Measurements from ENCODE around the gene AHDC1. TPM values are rescaled to one million over a fixed set of nuclear protein-coding genes. Genes with fewer than 3 reads are reported as not detected.
A peak's percentile ranks its signal among the peaks of the same experiment; 100 is the strongest.

Gene AHDC1
- total RNA-seq, 1 donor from 2014 or later: 10.8 TPM

DNA sequence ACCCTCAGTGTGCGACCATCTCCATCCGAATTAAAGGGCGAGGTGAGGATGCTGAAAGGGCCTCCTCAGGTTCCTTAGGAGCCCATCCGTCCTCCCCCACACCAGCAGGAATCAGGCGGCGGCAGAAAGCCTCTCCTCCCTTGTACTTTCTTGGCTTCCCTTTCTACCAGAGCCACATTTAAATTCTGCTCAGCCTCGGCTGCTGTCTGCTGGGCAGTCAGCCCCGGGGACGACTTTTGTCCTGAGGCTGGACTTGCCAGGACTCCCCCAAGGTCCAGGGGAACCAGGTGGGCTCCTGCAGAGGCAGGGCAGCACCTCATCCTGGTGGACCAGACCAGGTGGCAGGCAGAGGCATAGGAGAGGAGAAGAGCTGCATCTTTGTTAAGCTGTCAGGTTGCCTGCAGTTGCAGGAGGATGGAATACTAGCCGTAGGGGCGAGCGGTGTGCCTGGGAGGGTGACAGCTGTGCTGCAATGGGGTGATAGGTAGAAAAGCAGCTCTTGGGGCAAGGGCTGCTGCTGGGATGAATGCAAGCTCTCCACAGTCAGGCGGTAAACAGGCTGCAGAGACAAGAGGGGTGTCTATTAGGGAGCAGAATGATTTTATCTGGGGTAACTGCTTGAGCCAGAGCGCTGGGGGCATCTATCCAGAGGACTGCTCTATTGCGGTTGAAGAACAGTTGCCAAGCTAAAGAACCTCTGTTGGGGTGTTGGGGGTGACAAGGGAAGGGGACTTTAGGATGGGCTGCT lies 67.8 kb downstream of the AHDC1 start:
- no peak for DNase-seq (ENCODE audit: low spot score)

DNA sequence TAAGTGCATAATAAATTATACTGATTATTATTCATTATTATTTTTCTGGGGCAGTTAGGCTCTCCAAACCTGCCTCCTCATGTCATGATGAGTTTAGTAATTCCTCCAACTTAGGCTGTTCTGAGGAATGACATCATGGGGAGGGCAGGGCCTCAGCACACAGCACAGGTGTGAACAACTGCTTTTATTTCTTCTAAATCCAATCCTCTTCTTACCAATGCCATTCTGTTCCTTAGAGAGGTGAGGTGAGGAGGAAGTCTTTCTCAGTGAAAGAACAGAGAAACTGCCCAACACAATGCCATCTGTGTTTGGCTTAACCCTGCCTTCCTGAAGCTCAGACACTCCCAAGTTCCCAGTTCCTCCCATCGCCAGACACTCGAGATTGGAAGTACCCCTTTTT lies 68.6 kb downstream of the AHDC1 start:
- no peak for DNase-seq (ENCODE audit: low spot score)

DNA sequence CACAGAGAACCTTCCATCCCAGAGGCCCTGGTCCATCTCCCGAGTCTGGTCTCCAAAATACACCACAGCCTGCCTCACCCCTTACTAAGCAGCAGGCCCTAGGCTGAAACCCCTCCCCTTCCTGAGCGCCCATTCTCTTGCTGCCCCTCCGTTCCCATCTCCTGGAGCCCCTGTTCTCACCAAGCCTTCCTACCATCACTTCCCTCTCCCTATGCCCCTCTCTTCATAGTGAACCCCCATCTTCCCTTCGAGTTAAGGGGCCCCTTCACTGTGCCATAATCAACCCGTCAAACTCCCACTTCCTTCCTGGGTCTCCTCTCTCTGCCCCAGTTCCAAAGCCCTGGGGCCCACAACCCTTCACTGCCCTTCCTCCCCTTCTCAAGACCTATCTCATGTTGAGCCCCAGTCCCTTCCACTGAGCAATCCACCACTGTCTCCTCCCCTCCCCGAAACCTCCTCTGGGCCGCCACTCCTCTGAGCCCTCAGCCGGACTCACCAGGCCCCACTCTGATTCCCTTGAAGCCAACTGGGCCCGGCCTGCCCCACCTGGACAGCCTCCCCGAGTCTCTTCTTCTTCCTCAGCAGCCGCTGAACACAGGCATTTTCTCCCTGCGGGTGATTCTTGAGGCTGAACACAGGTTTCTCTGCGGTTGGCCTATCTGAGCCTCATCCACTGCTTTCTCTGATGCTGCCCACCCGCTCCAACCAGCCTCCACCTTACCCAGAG lies 71.8 kb downstream of the AHDC1 start:
- DNase-seq (ENCODE audit: low spot score): no peak

DNA sequence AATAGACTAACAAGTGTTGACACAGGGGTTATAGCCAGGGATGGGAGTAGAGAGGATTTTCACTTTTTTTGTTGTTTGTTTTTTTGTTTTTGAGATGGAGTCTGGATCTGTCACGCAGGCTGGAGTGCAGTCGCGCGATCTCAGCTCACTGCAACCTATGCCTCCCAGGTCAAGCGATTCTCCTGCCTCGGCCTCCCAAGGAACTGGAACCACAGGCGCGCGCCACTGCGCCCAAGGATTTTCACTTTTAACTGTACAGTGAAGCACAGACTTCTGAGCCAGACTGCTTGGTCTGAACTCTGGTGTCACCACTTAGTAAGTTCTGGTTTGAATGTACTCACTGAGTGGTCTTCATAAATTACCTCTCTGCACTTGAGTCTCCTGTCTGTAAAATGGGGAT lies 73.8 kb downstream of the AHDC1 start:
- DNase-seq (ENCODE audit: low spot score): no peak

DNA sequence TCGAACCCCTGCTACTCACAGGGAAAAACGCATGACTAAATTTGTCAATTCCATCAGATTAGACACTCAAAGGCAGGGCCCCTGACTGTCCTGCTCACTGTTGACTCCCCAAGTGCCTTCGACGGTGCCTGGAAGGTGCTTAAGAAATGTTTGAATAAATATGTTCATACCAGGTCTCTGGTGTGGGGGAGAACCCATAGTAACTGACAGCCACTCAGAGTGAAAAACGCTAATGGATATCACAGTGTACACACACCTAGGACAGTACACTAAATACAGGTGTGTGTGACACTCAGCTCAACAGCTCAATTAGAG lies 74.3 kb downstream of the AHDC1 start:
- DNase-seq (ENCODE audit: low spot score): no peak

- peak; percentile 95 for DNase-seq (ENCODE audit: low spot score)
These were observed 74.9 kb downstream of the AHDC1 start for GRCh38 chr1:27528818-27529703.

DNA sequence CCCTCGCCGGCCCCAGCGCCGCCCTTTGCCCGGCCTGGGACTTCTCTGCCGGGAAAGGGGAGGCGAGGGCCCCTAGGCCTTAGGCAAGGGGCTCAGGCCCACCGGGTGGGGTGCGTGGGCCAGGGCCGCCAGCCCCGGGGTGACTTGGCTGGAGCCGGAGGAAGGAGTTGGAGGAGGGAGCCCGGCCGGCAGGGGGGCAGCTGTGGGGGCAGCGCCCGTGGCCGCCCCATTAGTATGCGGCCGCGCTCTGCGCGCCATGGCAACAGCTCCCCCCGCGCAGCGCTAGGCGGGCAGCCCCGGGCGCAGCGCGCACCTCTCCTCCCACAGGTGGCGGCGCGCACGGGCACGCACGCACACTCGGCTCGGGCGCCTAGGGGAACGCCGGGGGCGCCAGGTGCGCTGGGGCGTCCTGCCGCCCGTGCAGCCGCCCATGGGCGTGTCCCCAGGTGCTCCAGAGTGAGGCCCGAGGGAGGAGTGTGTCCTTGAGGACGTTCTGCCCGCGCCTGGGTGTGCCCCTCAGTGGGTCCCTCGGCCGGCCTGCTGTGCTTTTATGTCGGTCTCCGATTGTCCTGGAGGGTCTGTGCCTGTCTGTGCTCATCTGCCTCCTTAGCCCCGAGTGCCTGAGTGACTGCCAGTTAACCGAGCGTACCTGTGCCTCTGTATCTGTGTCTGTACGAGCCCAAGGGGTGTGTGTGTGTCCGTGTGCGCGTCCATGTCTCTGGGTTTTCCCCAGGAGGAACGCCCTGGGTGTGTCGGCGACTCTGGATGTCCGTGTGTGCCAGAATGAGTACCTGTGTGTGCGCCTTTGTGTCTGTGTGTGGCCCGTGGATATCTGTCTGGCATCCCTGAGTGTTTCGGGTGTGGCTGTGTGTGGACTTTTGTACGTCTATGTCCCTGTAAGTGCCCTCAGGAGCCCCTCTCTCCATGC lies 75.8 kb downstream of the AHDC1 start:
- DNase-seq (ENCODE audit: low spot score): peak; percentile 70

GRCh38 chr1:27527223-27527889 lies 76.6 kb downstream of the AHDC1 start:
- peak; percentile 92 for DNase-seq (ENCODE audit: low spot score)

DNA sequence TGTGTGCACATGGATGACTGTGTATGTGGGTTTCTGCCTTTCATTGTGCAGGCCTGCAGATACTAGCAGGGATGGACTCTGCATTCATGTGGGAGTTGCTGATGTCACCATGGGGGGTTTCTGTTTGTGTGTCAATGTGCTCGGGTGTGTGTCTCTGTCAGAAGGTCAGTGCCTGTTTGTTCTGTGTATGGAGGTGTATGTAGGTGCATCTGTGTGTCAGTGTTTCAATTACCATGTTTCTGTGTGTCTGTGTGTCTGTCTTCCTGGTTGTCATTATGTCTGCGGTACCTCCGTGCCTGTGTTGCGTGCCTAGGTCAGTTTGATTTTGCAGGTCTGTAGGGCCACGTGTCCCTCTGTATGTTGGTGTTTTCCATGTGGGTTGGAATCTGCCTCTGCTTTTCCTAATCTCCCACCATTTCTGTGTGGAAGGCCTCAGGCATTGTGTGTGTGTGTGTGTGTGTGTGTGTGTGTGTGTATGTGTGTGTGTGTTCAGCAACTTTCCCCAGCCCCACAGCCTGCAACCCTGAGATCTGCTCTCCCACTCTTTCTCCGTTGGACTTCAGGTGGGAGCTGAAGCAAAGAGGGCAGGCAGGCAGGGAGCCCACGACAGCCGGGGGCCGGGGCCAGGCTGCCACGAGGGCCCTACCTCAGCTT lies 77.2 kb downstream of the AHDC1 start:
- DNase-seq (ENCODE audit: low spot score): peak; percentile 41

DNA sequence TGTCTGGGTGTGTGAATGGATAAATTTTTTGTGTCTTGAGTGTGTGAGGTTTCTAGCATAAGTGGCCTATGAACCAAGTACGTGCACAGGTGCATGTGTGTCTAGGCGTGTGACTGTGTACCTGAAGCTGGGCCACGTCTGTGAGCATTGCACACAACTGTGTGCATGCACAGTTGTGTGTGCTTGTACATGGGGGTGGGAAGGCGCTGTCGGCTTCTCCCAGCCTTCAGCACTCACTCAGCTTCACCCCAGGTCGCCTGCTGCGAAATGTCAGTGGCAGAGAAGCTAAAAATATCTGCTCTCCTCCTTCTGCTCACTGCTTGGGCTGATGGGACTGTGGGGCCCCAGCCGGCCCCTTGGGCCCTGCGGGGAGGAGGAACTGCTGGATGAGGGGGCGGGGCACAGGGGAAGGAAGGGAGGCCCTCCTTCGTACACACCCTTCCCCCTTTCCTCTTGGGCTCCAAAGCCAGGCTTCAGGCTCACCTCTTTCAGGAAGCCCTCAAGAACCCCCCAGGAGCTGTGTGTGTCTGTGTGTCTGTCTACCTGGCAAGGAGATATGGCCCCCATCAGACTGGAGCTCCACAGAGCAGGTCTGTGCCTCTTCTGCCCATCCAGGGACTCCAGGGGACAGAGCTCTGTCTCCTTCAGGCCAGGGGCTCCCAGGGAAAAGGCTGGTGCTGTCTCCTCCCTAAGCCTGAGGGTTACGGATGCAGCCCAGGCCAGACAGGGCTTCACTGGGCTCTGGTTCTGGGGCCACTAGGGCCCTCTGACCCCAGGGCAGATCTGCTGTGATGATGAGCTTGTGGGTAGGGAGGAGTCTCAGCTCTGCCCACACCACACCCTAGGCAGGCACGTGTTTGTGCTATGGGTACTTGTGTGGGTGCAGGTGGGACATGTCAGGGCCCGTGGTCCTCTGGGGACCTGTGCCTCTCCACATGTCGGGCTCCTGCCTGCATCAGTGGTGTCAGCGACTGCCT lies 78.4 kb downstream of the AHDC1 start:
- peak; percentile 98 for DNase-seq (ENCODE audit: low spot score)

GRCh38 chr1:27523337-27524020 lies 80.5 kb downstream of the AHDC1 start:
- peak; percentile 62 for DNase-seq (ENCODE audit: low spot score)

GRCh38 chr1:27522432-27523336 lies 81.3 kb downstream of the AHDC1 start:
- DNase-seq (ENCODE audit: low spot score): peak; percentile 93

- no peak for DNase-seq (ENCODE audit: low spot score)
These were observed 82.0 kb downstream of the AHDC1 start for GRCh38 chr1:27521861-27522431.

- DNase-seq (ENCODE audit: low spot score): no peak
These were observed 82.6 kb downstream of the AHDC1 start for GRCh38 chr1:27521336-27521831.

DNA sequence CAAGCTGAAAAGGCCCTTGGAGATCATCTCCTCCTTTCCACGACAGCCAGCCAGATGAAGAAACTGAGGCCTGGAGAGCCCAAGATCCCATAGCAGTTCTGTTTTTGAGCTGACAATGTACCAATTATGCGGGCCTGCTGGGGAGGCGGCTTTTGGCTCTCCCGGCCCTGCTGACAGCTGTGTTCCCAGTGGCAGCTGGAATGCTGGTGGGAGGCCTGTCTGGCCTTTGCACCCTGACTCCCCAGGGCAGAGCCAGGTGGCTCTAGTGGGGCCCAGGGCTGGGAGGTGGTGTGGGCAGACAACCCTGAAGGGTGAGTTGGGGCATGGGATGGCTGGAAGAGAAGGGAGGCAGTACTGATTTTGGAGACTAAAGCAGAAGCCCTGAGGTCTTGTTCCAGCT lies 83.3 kb downstream of the AHDC1 start:
- no peak for DNase-seq (ENCODE audit: low spot score)
